ENCODE data around the gene NAXD.
"Not testable (repeated sequence)": the region's sequence is repeated elsewhere in the genome, so short reads cannot be mapped to it uniquely, and the experiment has no call there.

The NAXD gene

DNA sequence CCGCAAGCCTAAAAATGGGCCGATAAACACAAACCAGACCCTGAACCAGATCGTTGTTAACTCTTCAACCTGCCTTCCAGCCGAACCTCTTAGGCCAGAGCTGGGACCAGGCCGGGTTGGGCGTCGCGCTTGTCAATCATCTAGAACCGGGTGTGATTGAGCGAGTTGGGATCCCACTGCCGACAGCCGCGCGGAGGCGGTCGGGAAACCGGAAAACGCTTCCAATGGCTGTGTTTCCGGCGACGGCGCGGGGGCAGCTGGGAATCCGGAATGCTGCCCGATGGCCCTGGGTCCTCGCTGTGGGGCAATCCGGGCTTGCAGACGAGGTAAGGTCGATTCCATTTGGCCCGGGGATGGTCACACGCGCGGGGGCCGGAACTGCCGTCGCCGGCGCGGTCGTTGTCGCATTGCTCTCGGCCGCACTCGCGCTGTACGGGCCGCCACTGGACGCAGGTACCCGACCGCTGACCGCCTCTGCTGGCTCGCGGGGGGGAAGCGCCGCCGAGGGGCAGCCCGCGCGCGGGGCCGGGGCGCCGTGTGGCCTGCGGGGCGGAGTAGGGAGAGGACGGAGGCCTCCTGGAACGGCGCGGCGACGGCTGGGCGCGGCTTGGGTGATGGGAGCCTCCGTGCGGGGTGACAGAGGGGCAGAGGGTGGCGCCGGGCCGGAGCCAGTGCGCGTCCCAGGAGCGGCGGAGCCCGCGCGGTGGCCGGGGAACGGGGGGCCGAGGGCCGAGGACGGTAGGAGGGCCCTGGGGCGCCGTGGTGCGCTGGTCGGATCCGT lies at the start of gene NAXD:
TSS of gene NAXD (plus strand) at position 224 of the 781 bp plus-strand sequence. CDS start at position 281, 57 bp downstream.
- Histone ChIP-seq H3K4me2 (peak within 1 kb of the TSS; percentile 86 to 99 (median 96)), H3K27me3 (peaks cover 0 to 14% (median 6%) of the 10 kb centered on the region in 11 experiments; a peak in 8 of 22 replicates), H4K20me1 (peaks cover 31 to 48% (median 44%) of the 10 kb centered on the region in 11 experiments; a peak in 21 of 22 replicates), H3K4me3 (peak within 1 kb of the TSS; percentile 85 to 99 (median 90)), H3K4me1 (peaks cover 17 to 24% (median 20%) of the 10 kb centered on the region in 10 experiments), H3K27ac (peak within 1 kb of the TSS; percentile 81 to 93 (median 89)), H3K9me3 (replicated peaks in 1 of 11) (peaks cover 0 to 20% (median 11%) of the 10 kb centered on the region in 11 experiments; a peak in 13 of 22 replicates), H3K9ac (peak within 1 kb of the TSS; percentile 87 to 94 (median 92)), H3K36me3 (peaks cover 0 to 15% (median 3%) of the 10 kb centered on the region in 11 experiments; a peak in 5 of 22 replicates)
- TF ChIP-seq Cebpa-rat (IDR thresholded peaks at IDR 0.05): no peak

DNA sequence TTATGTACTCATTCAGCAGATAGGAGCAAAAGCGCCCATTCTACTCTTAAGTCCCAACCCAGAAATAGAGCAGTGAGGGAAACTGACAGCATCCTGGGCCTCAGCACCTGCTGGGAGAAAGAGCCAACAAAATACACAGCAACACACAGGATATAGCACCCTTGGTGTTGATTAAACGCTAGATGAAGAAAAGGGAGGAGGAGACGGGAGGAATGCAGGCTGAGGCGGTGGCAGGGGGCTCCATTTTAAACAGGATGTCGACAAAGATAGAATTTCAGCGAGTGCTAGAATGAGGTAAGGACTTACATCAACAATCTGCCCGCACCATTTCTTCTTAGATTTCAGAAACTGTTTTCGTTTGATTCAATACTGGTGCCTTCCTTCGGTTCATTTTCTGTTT lies 49.2 kb upstream of the NAXD start:
- Histone ChIP-seq H3K4me3 (no peak overlapping the region), H3K4me2 (peak overlapping the region in 1 of 11 experiments; percentile 100; a peak in 2 of 22 replicates), H3K9me3 (replicated peaks in 1 of 11) (no peaks in the 10 kb centered on the region), H3K27me3 (0 out of 22 replicates have a peak, but pooled peaks cover 0 to 4% (median 0%) of the 10 kb centered on the region in 11 experiments), H3K4me1 (peaks cover 16 to 32% (median 25%) of the 10 kb centered on the region in 10 experiments), H4K20me1 (peaks cover 0 to 52% (median under 1%) of the 10 kb centered on the region in 11 experiments; a peak in 7 of 22 replicates), H3K9ac (no peak overlapping the region), H3K36me3 (peaks cover 0 to 40% (median 4%) of the 10 kb centered on the region in 11 experiments; a peak in 6 of 22 replicates), H3K27ac (no peak overlapping the region)
- no peak for TF ChIP-seq Cebpa-rat (IDR thresholded peaks at IDR 0.05)

DNA sequence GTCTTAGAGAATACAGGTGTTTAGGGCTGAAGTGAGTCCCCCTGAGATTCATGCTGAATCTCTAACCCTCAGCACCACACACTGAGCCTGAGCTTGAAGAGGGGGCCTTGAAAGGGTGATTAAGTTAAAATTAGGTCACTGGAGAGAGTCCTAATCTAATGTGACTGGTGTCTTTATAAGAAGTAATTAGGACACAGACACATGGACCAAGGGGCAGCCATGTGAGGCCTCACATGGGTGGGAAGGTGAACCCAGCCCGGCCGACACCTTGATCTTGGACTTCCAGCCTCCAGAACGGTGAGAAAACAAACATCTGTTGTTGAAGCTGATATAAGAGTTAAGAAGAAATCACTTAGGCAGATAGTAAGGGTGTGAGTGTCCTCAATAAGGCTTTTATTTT lies 46.7 kb upstream of the NAXD start:
- Histone ChIP-seq H3K9ac (no peak overlapping the region), H4K20me1 (peaks cover 0 to 37% (median 0%) of the 10 kb centered on the region in 11 experiments; a peak in 3 of 22 replicates), H3K4me1 (peaks cover 19 to 45% (median 27%) of the 10 kb centered on the region in 10 experiments), H3K27me3 (0 out of 22 replicates have a peak, but pooled peaks cover 0 to 4% (median 0%) of the 10 kb centered on the region in 11 experiments), H3K4me3 (no peak overlapping the region), H3K4me2 (no peak overlapping the region), H3K9me3 (replicated peaks in 1 of 11) (no peaks in the 10 kb centered on the region), H3K27ac (no peak overlapping the region), H3K36me3 (peaks cover 0 to 40% (median 4%) of the 10 kb centered on the region in 11 experiments; a peak in 6 of 22 replicates)
- no peak for TF ChIP-seq Cebpa-rat (IDR thresholded peaks at IDR 0.05)

DNA sequence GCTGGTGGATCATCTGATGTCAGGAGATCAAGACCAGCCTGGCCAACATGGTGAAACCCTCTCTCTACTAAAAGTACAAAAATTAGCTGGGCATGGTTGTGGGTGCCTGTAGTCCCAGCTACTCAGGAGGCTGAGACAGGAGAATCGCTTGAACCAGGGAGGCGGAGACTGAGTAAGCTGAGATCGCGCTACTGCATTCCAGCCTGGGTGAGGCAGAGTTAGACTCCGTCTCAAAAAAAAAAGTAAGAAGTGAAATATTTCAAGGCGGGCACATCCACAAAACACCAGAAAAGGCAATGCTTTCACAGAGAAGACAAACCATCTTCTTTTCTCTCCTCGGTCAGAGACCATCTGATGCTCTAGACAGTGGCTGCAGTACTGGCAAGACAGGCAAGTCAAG lies 45.4 kb upstream of the NAXD start:
- not testable (repeated sequence) for H3K27ac ChIP-seq; H3K4me3 ChIP-seq; H3K4me2 ChIP-seq; H3K27me3 ChIP-seq; H3K9ac ChIP-seq; H3K9me3 ChIP-seq (replicated peaks in 1 of 11)
- peaks cover 20 to 41% (median 25%) of the 10 kb centered on the region in 10 experiments for H3K4me1 ChIP-seq
- peaks cover 0 to 24% (median 0%) of the 10 kb centered on the region in 11 experiments; a peak in 4 of 22 replicates for H4K20me1 ChIP-seq
- peaks cover 0 to 32% (median under 1%) of the 10 kb centered on the region in 11 experiments; a peak in 5 of 22 replicates for H3K36me3 ChIP-seq

DNA sequence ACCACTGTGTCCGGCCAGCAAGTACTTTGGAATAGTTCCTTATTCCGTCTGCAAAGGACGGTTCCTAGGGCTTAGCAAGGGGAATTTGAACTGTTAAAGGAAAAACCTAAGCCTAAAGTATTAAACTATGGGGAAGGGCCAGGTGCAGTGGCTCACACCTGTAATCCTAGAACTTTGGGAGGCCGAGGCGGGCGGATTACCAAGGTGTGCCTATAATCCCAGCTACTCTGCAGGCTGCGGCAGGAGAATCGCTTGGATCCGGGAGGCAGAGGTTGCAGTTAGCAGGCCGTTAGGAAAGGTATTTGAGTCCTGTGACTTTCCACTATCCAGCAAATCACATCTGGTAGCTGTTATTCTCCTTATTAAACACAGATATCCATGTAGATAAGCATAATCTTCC lies 44.5 kb upstream of the NAXD start:
- H3K27me3 ChIP-seq: 0 out of 22 replicates have a peak, but pooled peaks cover 0 to 4% (median 0%) of the 10 kb centered on the region in 11 experiments
- peaks cover 29 to 41% (median 34%) of the 10 kb centered on the region in 10 experiments for H3K4me1 ChIP-seq
- no peak for TF ChIP-seq Cebpa-rat (IDR thresholded peaks at IDR 0.05)
- no peak overlapping the region for H3K4me3 ChIP-seq
- H3K9ac ChIP-seq: no peak overlapping the region
- peaks cover 0 to 15% (median 0%) of the 10 kb centered on the region in 11 experiments; a peak in 4 of 22 replicates for H4K20me1 ChIP-seq
- peaks cover 0 to 27% (median 0%) of the 10 kb centered on the region in 11 experiments; a peak in 4 of 22 replicates for H3K36me3 ChIP-seq
- H3K9me3 ChIP-seq (replicated peaks in 1 of 11): no peaks in the 10 kb centered on the region
- no peak overlapping the region for H3K27ac ChIP-seq
- no peak overlapping the region for H3K4me2 ChIP-seq

DNA sequence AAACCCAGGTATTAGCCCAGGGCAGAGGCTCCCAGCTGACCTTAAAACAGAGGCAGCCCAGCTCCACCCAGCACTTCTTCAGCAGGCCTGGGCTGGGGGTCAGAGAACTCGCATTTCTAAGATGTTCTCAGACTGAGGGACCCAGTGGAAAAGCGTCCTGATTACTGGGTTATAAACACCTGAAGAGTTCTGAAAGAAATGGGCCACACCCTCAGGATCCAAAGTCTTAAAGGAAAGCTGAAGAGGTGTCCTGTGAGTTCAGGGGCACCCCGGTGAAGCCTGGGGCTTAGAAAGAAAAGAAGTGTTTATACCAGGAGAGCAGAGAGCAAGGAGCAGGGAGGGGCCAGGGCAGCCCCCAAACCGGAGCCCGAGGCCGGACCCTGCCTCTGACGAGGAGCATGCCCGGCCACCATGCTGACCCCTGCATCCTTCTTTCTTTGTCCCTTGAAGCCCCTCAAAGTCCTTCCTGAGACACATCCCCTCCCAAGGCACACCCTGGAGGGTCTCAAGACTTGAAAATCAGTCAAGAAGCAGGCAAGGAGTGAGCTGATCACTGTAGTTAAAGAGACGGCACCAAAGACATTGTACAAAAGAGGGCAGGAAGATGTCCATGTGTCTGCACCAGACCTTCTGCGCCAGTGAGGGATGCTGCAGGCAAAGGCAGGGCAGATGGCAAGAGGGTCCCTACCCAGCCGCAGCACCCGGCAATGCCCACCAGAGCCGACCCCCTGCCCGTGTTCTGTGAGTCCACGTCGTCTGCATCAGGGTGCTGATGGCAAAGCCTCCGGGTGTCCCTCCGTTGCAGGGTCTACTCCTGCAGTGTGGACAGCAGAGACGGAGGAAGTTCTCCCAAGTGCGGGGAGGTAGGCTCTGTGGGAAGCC lies 43.2 kb upstream of the NAXD start:
- H3K4me1 ChIP-seq: peaks cover 34 to 48% (median 39%) of the 10 kb centered on the region in 10 experiments
- H4K20me1 ChIP-seq: peaks cover 0 to 7% (median 0%) of the 10 kb centered on the region in 11 experiments; a peak in 4 of 22 replicates
- H3K4me2 ChIP-seq: peak overlapping the region; percentile 34 to 82 (median 78)
- 0 out of 22 replicates have a peak, but pooled peaks cover 0 to 4% (median 0%) of the 10 kb centered on the region in 11 experiments for H3K27me3 ChIP-seq
- H3K36me3 ChIP-seq: peaks cover 0 to 16% (median 0%) of the 10 kb centered on the region in 11 experiments; a peak in 3 of 22 replicates
- H3K27ac ChIP-seq: no peak overlapping the region
- no peak for TF ChIP-seq Cebpa-rat (IDR thresholded peaks at IDR 0.05)
- 0 out of 22 replicates have a peak overlapping the region, but pooled peaks of 1 of the 11 experiments have one; percentile 23 for H3K9ac ChIP-seq
- H3K9me3 ChIP-seq (replicated peaks in 1 of 11): no peaks in the 10 kb centered on the region
- H3K4me3 ChIP-seq: no peak overlapping the region

DNA sequence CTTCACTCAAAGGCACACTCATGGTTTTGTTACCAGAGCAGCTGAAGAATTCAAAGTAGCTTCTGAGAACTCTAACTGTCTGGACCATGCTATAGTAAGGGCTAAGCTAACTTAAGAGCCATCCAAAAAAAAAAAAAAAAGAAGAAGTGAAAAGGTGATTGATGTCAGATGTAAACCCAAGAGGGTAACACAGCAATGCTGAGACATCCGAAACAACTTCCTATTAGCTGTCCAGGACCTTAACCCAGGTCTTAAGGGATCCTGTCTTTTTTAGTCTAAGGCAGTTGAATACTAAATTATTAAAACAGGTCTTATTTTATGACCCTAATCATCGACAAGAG lies 42.6 kb upstream of the NAXD start:
- no peak for TF ChIP-seq Cebpa-rat (IDR thresholded peaks at IDR 0.05)
- no peak overlapping the region for H3K4me3 ChIP-seq
- 0 out of 22 replicates have a peak overlapping the region, but pooled peaks of 1 of the 11 experiments have one; percentile 6 for H3K9ac ChIP-seq
- peaks cover 0 to 10% (median 0%) of the 10 kb centered on the region in 11 experiments; a peak in 3 of 22 replicates for H3K36me3 ChIP-seq
- H3K4me1 ChIP-seq: peaks cover 34 to 48% (median 39%) of the 10 kb centered on the region in 10 experiments
- peak overlapping the region; percentile 34 to 82 (median 78) for H3K4me2 ChIP-seq
- no peaks in the 10 kb centered on the region for H3K9me3 ChIP-seq (replicated peaks in 1 of 11)
- H3K27ac ChIP-seq: no peak overlapping the region
- peaks cover 0 to 7% (median 0%) of the 10 kb centered on the region in 11 experiments; a peak in 3 of 22 replicates for H4K20me1 ChIP-seq
- H3K27me3 ChIP-seq: 0 out of 22 replicates have a peak, but pooled peaks cover 0 to 4% (median 0%) of the 10 kb centered on the region in 11 experiments

DNA sequence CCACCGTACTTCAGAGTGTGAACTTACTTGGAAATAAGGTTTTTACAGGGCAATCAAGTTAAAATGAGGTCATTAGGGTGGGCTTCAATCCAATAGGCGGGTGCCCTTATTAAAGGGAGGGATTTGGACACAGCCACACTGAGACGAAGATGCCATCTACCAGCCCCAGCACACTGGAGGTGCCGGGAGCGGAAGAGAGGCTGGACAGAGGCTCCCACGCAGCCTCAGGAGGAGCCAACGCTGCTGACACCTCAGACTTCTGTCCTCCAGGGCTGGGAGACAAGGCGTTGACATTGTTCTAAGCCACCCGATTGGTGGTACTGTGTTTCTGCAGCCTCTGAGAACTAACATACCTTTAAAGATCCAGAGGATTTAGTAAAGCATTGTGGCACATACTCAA lies 41.2 kb upstream of the NAXD start:
- Histone ChIP-seq H3K9ac (no peak overlapping the region), H3K4me1 (peaks cover 34 to 51% (median 40%) of the 10 kb centered on the region in 10 experiments), H3K9me3 (replicated peaks in 1 of 11) (no peaks in the 10 kb centered on the region), H3K27ac (no peak overlapping the region), H4K20me1 (peaks cover 0 to 7% (median 0%) of the 10 kb centered on the region in 11 experiments; a peak in 2 of 22 replicates), H3K36me3 (no peaks in the 10 kb centered on the region), H3K4me2 (peak overlapping the region in 4 of 11 experiments; percentile 76 to 83 (median 80); a peak in 6 of 22 replicates), H3K27me3 (0 out of 22 replicates have a peak, but pooled peaks cover 0 to 4% (median 0%) of the 10 kb centered on the region in 11 experiments), H3K4me3 (no peak overlapping the region)
- no peak for TF ChIP-seq Cebpa-rat (IDR thresholded peaks at IDR 0.05)

Data from BLaER1 treated with 17β-estradiol and CSF1 and Interleukin-3, amounts not matched to agents 10 nM and 100 nM (cell line).